ENCODE results near the gene SCPEP1. TPM values are rescaled to one million over a fixed set of nuclear protein-coding genes. Genes with fewer than 3 reads are reported as not detected.

Gene SCPEP1
- total RNA-seq, 1 experiment from 2014 or later, result 19.4 TPM

DNA sequence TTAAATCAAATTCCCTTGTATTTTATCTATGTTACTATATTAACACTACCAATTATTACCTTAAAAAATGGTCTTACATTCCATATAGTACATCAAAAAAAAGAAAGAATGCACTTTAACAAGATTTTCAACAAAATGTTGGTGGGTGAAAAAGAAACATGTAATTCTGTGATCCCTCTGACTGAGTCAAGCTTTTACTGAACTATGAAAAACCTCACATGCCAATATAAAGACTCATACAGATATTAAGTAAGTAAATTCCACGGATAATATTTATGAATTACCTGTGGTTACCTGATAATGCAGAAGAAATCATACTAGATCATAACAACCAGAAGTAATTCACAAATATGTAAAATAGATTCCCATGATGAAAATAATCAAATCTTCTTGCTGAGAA, 29.4 kb upstream of the SCPEP1 start:
- H3F3A ChIP-seq (ENCODE audit: insufficient read depth, low read depth), result peaks cover 10% of the 10 kb centered on the region; the same call in 1 of the 2 replicates
- no peak overlapping the region for H3K27ac ChIP-seq
- DNase-seq, result no peak
- H3K79me2 ChIP-seq (ENCODE audit: low read depth), result peaks cover 14% of the 10 kb centered on the region
- no TSS peak for BruUV-seq (replicated peaks)
- TF ChIP-seq EZH2 (IDR thresholded peaks at IDR 0.05; ENCODE audit: low read depth), result no peak
- TF ChIP-seq, protein P1, sequence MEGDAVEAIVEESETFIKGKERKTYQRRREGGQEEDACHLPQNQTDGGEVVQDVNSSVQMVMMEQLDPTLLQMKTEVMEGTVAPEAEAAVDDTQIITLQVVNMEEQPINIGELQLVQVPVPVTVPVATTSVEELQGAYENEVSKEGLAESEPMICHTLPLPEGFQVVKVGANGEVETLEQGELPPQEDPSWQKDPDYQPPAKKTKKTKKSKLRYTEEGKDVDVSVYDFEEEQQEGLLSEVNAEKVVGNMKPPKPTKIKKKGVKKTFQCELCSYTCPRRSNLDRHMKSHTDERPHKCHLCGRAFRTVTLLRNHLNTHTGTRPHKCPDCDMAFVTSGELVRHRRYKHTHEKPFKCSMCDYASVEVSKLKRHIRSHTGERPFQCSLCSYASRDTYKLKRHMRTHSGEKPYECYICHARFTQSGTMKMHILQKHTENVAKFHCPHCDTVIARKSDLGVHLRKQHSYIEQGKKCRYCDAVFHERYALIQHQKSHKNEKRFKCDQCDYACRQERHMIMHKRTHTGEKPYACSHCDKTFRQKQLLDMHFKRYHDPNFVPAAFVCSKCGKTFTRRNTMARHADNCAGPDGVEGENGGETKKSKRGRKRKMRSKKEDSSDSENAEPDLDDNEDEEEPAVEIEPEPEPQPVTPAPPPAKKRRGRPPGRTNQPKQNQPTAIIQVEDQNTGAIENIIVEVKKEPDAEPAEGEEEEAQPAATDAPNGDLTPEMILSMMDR (conservative IDR thresholded peaks at IDR 0.05), result no peak
- ChIA-PET POLR2A (ENCODE audit: unreplicated experiment) (no interaction called here), CTCF (no interaction called here)
- H3K36me3 ChIP-seq (ENCODE audit: low read depth), result peaks cover 52% of the 10 kb centered on the region
- no peaks in the 10 kb centered on the region for H3K4me1 ChIP-seq (replicated peaks; ENCODE audit: insufficient read depth)
- no peak overlapping the region for H3K4me2 ChIP-seq
- intact Hi-C loops (cut with micrococcal nuclease; ENCODE audit: unreplicated experiment), result loop anchor here (10.0 kb wide), 1 partner anchor 224 kb away; no protein-coding TSS in a partner anchor
- H3K27me3 ChIP-seq (ENCODE audit: insufficient read depth, low read depth), result no peaks in the 10 kb centered on the region
- H4K20me1 ChIP-seq (ENCODE audit: insufficient read depth), result peaks cover 18% of the 10 kb centered on the region
- H3K9me2 ChIP-seq (ENCODE audit: insufficient read depth), result no peaks in the 10 kb centered on the region
- H3K4me3 ChIP-seq, result no peak overlapping the region
- no peak overlapping the region for H2AFZ ChIP-seq
- no peaks in the 10 kb centered on the region for H3K9me3 ChIP-seq (ENCODE audit: insufficient read depth, low read depth)

DNA sequence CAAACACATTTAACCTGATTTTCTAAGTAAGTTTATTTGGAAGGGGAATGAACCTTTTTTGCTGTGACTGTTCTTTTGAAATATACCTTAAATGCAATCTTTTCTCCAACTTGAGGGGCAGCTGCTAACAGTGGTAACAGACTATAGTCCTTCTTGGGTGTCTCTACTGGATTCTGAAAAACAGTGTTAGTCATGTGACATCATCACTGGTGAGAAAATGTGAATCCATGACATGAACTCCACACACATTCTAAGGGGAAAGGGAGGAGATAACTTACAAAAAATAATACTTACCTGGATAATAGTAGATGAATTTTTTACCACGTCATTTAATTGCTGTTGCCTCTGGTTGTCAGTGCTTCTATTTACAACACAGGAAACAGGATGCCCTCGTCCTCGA, 28.3 kb upstream of the SCPEP1 start:
- intact Hi-C loops (cut with micrococcal nuclease; ENCODE audit: unreplicated experiment), result loop anchor here (10.0 kb wide), 1 partner anchor 225 kb away; no protein-coding TSS in a partner anchor
- Histone ChIP-seq H3K27ac (no peak overlapping the region), H3K27me3 (ENCODE audit: insufficient read depth, low read depth) (no peaks in the 10 kb centered on the region), H3F3A (ENCODE audit: insufficient read depth, low read depth) (peaks cover 5% of the 10 kb centered on the region; the same call in 1 of the 2 replicates), H3K36me3 (ENCODE audit: low read depth) (peaks cover 46% of the 10 kb centered on the region), H3K9me2 (ENCODE audit: insufficient read depth) (no peaks in the 10 kb centered on the region), H3K4me2 (no peak overlapping the region), H3K4me1 (replicated peaks; ENCODE audit: insufficient read depth) (no peaks in the 10 kb centered on the region), H4K20me1 (ENCODE audit: insufficient read depth) (peaks cover 18% of the 10 kb centered on the region), H2AFZ (no peak overlapping the region), H3K9me3 (ENCODE audit: insufficient read depth, low read depth) (no peaks in the 10 kb centered on the region), H3K4me3 (no peak overlapping the region), H3K79me2 (ENCODE audit: low read depth) (peaks cover 24% of the 10 kb centered on the region)
- DNase-seq, result no peak
- TF ChIP-seq EZH2 (IDR thresholded peaks at IDR 0.05; ENCODE audit: low read depth), result no peak
- TF ChIP-seq, protein P1 (conservative IDR thresholded peaks at IDR 0.05), result no peak
- ChIA-PET CTCF (no interaction called here), POLR2A (ENCODE audit: unreplicated experiment) (no interaction called here)
- no TSS peak for BruUV-seq (replicated peaks)

DNA sequence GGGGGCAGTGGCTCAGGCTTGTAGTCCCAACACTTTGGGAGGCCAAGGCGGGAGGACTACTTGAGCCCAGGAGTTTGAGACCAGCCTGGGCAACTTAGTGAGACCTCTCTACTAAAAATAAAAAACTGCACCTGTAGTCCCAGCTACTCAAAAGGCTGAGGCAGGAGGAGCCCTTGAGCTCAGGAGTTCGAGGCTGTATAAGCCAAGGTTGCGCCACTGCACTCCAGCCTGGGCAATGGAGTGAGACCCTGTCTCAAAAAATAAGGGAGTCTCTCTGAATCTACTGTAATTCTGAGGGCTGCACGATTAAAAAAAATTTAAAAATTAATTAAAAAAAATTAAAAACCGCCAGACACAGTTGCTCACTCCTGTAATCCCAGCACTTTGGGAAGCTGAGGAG, 20.9 kb upstream of the SCPEP1 start:
- H3K4me3 ChIP-seq, result no peak overlapping the region
- intact Hi-C loops (cut with micrococcal nuclease; ENCODE audit: unreplicated experiment), result no loop called here
- peaks cover 15% of the 10 kb centered on the region for H3K4me1 ChIP-seq (replicated peaks; ENCODE audit: insufficient read depth)
- no peak overlapping the region for H3K27ac ChIP-seq
- H3K27me3 ChIP-seq (ENCODE audit: insufficient read depth, low read depth), result no peaks in the 10 kb centered on the region
- TF ChIP-seq, protein P1 (conservative IDR thresholded peaks at IDR 0.05), result no peak
- no peak for TF ChIP-seq EZH2 (IDR thresholded peaks at IDR 0.05; ENCODE audit: low read depth)
- no peak overlapping the region for H2AFZ ChIP-seq
- no peaks in the 10 kb centered on the region for H3K36me3 ChIP-seq (ENCODE audit: low read depth)
- peaks cover 76% of the 10 kb centered on the region for H3K79me2 ChIP-seq (ENCODE audit: low read depth)
- no peaks in the 10 kb centered on the region; the same call in 1 of the 2 replicates for H3F3A ChIP-seq (ENCODE audit: insufficient read depth, low read depth)
- POLR2A ChIA-PET (ENCODE audit: unreplicated experiment), result no interaction called here
- H4K20me1 ChIP-seq (ENCODE audit: insufficient read depth), result peaks cover 29% of the 10 kb centered on the region
- H3K4me2 ChIP-seq, result no peak overlapping the region
- H3K9me3 ChIP-seq (ENCODE audit: insufficient read depth, low read depth), result no peaks in the 10 kb centered on the region
- no TSS peak for BruUV-seq (replicated peaks)
- CTCF ChIA-PET, result no interaction called here
- DNase-seq, result no peak
- H3K9me2 ChIP-seq (ENCODE audit: insufficient read depth), result no peaks in the 10 kb centered on the region

All from PC-9 (cell line).